GM03348 (cell line): Measurements from ENCODE around the gene UVRAG.
A peak's percentile ranks its signal among the peaks of the same experiment; 100 is the strongest.
"Not testable (repeated sequence)": the region's sequence is repeated elsewhere in the genome, so short reads cannot be mapped to it uniquely, and the experiment has no call there.

ENCODE experiments used
- DNase-seq: peaks from one replicate; pipeline ENCODE4 v3.0.0; 2012; ENCODE audit warnings: low spot score

UVRAG gene

GRCh38 chr11:75924966-75925784, 110.2 kb downstream of the UVRAG start:
- peak; percentile 50 for DNase-seq

GRCh38 chr11:75925785-75926164, 110.8 kb downstream of the UVRAG start:
- DNase-seq: no peak

GRCh38 chr11:75929706-75930105, 114.7 kb downstream of the UVRAG start:
- DNase-seq: no peak

DNA sequence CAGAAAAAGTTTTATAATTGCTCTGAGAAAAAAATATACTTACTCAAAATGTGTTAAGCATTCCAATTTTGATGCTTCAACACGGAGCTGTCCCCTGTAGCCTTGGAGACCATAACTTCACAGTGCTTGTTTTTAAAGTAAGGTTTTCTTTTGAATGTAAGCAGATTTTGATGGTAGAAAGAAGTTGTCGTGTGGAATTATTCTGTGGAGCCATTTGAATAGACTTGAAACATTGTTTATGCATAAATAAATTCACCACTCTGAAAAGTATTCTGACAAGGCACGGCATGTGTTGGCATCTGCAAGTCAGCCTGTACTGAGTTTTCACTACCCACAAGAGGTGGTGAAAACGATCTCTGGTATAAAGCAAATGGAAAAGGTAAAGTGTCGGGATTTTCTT, 115.5 kb downstream of the UVRAG start:
- no peak for DNase-seq

DNA sequence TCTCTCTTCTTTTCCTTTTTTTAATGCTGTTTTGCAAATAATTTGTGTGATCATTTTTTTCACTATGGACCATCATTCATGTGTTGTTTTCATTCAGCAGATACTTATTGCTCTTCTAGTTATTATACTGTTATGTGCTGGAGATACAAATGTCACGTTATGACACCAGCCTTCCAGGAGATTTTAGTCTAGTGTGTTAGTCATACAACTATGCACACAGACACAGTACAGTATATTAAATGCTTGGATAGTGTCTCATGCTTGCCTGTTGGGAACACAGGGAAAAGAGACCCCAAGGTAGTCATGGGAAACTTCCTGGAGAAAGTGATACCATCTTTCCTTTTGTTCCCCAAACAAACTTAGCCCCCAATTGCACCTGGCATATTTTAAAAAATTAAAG, 116.1 kb downstream of the UVRAG start:
- peak; percentile 25 for DNase-seq

DNA sequence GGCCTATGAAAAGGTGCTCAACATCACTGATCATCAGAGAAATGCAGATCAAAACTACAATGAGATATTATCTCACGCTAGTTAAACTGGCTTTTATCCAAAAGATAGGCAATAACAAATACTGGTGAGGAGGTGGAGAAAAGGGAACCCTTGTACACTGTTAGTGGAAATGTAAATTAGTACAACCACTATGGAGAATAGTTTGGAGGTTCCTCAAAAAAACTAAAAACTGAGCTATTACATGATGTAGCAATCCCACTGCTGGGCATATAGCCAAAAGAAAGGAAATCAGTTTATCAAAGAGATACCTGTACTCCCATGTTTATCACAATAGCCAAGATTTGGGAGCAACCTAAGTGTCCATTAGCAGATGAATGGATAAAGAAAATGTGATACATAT, 118.7 kb downstream of the UVRAG start:
- not testable (repeated sequence) for DNase-seq

DNA sequence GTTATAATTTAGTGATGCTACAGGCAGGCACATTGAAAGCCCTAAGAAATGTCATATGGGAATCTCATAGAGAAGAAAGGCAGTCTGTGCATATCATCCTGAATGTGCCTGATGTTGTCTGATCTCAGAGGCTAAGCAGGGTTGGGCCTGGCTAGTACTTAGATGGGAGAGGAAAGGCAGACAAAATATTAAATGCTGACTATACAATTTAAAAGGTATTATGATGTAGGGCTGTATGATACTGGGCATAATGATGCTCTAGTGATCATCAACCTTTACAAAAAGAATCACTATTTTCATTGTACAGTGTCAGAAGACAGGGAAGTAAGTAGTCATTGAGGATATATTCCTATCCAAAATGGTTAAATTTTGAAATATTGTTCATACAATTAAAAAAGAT, 119.8 kb downstream of the UVRAG start:
- no peak for DNase-seq

- peak; percentile 29 for DNase-seq
These were observed 123.5 kb downstream of the UVRAG start for GRCh38 chr11:75938543-75938942.

- DNase-seq: no peak
These were observed 124.5 kb downstream of the UVRAG start for GRCh38 chr11:75939516-75939915.

- DNase-seq: no peak
These were observed 125.0 kb downstream of the UVRAG start for GRCh38 chr11:75939992-75940391.

GRCh38 chr11:75940911-75941310, 125.9 kb downstream of the UVRAG start:
- no peak for DNase-seq

- no peak for DNase-seq
These were observed 129.5 kb downstream of the UVRAG start for GRCh38 chr11:75944515-75944914.

DNA sequence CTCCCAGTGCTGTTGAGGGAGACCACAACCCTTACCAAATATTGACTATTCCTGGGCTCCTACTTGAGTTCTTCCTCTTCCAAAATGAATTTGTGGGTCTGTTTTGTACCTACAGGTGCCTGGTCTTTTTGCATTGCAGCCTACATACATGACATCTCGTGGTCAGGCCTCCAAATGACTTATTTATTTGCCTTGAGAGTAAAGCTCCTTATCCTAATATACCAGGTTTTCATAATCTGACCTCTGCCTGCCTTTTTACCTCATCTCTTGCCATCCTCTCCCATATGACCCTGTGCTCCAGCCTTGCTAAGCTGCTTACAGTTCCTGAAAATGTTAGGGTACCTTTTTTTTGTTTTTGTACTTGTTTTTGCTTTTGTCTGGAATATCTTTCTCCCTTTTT, 130.4 kb downstream of the UVRAG start:
- no peak for DNase-seq

DNA sequence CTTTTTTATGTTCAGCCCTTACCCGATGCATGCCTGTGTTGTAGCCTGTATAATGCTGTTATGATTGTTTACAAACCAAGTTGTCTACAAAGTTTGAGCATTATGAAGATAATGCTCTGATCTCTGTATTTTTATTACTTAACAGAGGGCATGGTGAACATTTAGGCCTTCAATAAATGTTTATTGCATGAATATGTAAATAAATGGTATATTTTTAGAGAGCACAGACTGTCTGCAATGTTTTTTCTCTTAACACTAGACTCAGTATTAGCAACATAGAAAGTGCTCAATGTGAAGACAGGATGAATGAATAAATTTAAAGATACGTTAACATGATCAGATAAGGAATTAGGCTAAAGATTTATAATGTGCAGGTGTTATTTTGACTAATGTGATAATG, 130.9 kb downstream of the UVRAG start:
- DNase-seq: no peak

GRCh38 chr11:75946531-75947530, 131.8 kb downstream of the UVRAG start:
- no peak for DNase-seq

- DNase-seq: peak; percentile 36
These were observed 134.1 kb downstream of the UVRAG start for GRCh38 chr11:75949023-75949672.

DNA sequence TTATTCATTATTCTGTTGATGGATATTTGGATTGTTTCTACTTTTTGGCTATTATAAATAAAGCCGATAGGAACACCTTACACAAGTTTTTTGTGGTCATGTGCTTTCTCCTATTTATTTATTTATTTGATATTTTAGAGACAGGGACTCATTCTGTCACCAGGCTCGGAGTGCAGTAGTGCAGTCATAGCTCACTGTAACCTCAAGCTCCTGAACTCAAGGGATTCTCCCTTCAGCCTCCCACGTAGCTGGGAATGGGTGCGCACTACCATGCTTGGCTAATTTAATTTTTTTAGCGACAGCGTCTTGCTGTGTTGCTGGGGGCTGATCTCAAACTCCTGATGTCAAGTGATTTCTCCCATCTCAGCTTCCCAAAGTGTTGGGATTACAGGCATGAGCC, 135.1 kb downstream of the UVRAG start:
- no peak for DNase-seq

- DNase-seq: no peak
These were observed 139.0 kb downstream of the UVRAG start for GRCh38 chr11:75954039-75954438.

DNA sequence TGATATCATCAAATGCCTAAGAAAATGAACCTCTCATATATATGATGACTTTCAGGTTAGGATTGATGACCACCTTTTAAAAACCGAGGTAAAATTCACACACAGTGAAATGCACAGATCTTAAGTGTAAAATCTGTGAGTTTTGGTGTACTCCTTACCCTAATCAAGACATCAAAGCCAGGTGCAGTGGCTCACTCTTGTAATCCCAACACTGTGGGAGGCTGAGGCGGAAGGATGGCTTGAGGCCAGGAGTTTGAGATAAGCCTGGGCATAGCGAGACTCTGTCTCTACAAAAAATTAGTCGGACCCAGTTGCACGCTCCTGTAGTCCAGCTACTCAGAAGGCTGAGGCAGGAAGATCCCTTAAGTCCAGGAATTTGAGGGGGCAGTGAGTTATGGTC, 140.4 kb downstream of the UVRAG start:
- DNase-seq: no peak

DNA sequence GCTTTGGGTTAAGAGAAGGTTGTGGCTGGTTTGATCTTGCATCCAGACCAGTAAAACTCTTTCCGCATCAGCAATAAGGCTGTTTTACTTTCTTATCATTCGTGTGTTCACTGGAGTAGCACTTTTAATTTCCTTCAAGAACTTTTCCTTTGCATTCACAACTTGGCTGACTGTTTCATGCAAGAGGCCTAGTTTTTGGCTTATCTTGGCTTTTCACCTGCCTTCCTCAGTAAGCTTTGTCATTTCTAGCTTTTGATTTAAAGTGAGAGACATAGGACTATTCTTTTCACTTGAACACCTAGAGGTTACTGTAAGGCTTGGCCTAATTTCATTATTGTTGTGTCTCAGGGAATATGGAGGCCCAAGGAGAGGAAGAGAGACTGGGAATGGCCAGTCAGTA, 144.5 kb downstream of the UVRAG start:
- DNase-seq: no peak

- no peak for DNase-seq
These were observed 149.1 kb downstream of the UVRAG start for GRCh38 chr11:75964071-75964470.

GRCh38 chr11:75966537-75967287, 151.7 kb downstream of the UVRAG start:
- peak; percentile 66 for DNase-seq
